RWPE1 (cell line): ENCODE measurements around the gene FCSK.
"Not testable (repeated sequence)": the region's sequence is repeated elsewhere in the genome, so short reads cannot be mapped to it uniquely, and the experiment has no call there.

Experiments
- CTCF ChIA-PET: fragments of 350-600 bp; sonication (Branson Sonifier 250); formaldehyde crosslinking; extraction: SDS; loops from one replicate; lab custom pipeline; 2021; lab: Yijun Ruan, JAX
- POLR2A ChIA-PET: fragments of 400-600 bp; formaldehyde crosslinking; extraction: SDS; loops from one replicate; lab custom pipeline; 2020; ENCODE audit warnings: antibody characterized with exemption; ENCODE audit not compliant: low non-redundant PET; lab: Yijun Ruan, JAX
- DNase-seq: peaks from one replicate; pipeline ENCODE4 v3.0.0; 2012; ENCODE audit warnings: low spot score
- H3K27ac ChIP-seq: fragments of 450-650 bp; 2 replicates; pipeline ENCODE4 v1.5.1; 2017
- CTCF ChIP-seq: fragments of 450-650 bp; conservative IDR thresholded peaks from 2 replicates; pipeline ENCODE4 v1.5.1; 2017; ENCODE audit warnings: low read depth, mild to moderate bottlenecking

Gene FCSK

GRCh38 chr16:70454222-70455034, at the start of gene FCSK:
Gene FCSK, plus strand, starts transcription at chr16:70454595. Its CDS starts 8,596 bp downstream, at chr16:70463191.
- no peak for TF ChIP-seq CTCF
- ChIA-PET CTCF (interaction anchor here (0.6 kb wide), 2 partner anchors 96 to 200 kb away, joined by 3 to 4 read pairs; no protein-coding TSS in a partner anchor), POLR2A (interaction anchor here (0.6 to 1.0 kb wide), 4 partner anchors 15 to 268 kb away, joined by 3 to 7 read pairs (median 4); partner anchors contain the start of gene ST3GAL2)
- H3K27ac ChIP-seq, result peak within 1 kb of the TSS; percentile 88
- DNase-seq, result peak; percentile 78

GRCh38 chr16:70406104-70406503, 48.3 kb upstream of the FCSK start:
- DNase-seq, H3K27ac ChIP-seq, POLR2A ChIA-PET: not testable (repeated sequence)
- CTCF ChIA-PET, result interaction anchor here (0.8 kb wide), 1 partner anchor 28 kb away, joined by 4 read pairs; no protein-coding TSS in a partner anchor

- ChIA-PET POLR2A (no interaction called here), CTCF (interaction anchor here (0.6 kb wide), 1 partner anchor 16 kb away, joined by 6 read pairs; no protein-coding TSS in a partner anchor)
- no peak for TF ChIP-seq CTCF
- no peak overlapping the region for H3K27ac ChIP-seq
- no peak for DNase-seq
These were observed 46.6 kb upstream of the FCSK start for GRCh38 chr16:70407811-70408274.

- no peak for DNase-seq
- peak overlapping the region; percentile 23; the same call in 1 of the 2 replicates for H3K27ac ChIP-seq
- POLR2A ChIA-PET, result interaction anchor here (0.5 kb wide), 1 partner anchor 32 kb away, joined by 3 read pairs; no protein-coding TSS in a partner anchor
- CTCF ChIA-PET, result no interaction called here
- TF ChIP-seq CTCF, result no peak
These were observed 43.7 kb upstream of the FCSK start for GRCh38 chr16:70410734-70411133.

GRCh38 chr16:70412385-70412784, 42.0 kb upstream of the FCSK start:
- DNase-seq, result no peak
- TF ChIP-seq CTCF, result no peak
- ChIA-PET CTCF (interaction anchor here (1.1 kb wide), 1 partner anchor 10 kb away, joined by 3 read pairs; no protein-coding TSS in a partner anchor), POLR2A (interaction anchor here (0.6 kb wide), 1 partner anchor 52 kb away, joined by 6 read pairs; no protein-coding TSS in a partner anchor)
- no peak overlapping the region for H3K27ac ChIP-seq

- DNase-seq, POLR2A ChIA-PET, H3K27ac ChIP-seq: not testable (repeated sequence)
- CTCF ChIA-PET, result interaction anchor here (0.6 kb wide), 1 partner anchor 18 kb away, joined by 3 read pairs; no protein-coding TSS in a partner anchor
These were observed 40.8 kb upstream of the FCSK start for GRCh38 chr16:70413572-70413971.

- no peak for TF ChIP-seq CTCF
- no peak for DNase-seq
- CTCF ChIA-PET, result no interaction called here
- POLR2A ChIA-PET, result no interaction called here
- H3K27ac ChIP-seq, result no peak overlapping the region
These were observed 37.4 kb upstream of the FCSK start for GRCh38 chr16:70416748-70417616.
